Upper lobe of right lung (tissue), 1 donor: ENCODE measurements around the gene UTP15. TPM values are rescaled to one million over a fixed set of nuclear protein-coding genes. Genes with fewer than 3 reads are reported as not detected.

Experiments used
- ATAC-seq: fragments of 200-7000 bp; cut with Tn5 transposase; one replicate; pipeline ENCODE4 v1.9.1; 2020; ENCODE audit warnings: mild to moderate bottlenecking, moderate library complexity
- DNase-seq: peaks from one replicate; pipeline ENCODE4 v3.0.0-alpha.2; 2020
- H3K27ac ChIP-seq: fragments of 200-600 bp; one replicate; pipeline ENCODE4 v1.8.0; 2022
- H3K27me3 ChIP-seq: fragments of 200-600 bp; one replicate; pipeline ENCODE4 v1.8.0; 2022; ENCODE audit warnings: mild to moderate bottlenecking
- H3K36me3 ChIP-seq: fragments of 200-600 bp; one replicate; pipeline ENCODE4 v1.8.0; 2022
- H3K4me1 ChIP-seq: fragments of 200-600 bp; one replicate; pipeline ENCODE4 v1.8.0; 2022
- H3K4me3 ChIP-seq: fragments of 200-600 bp; one replicate; pipeline ENCODE4 v1.8.0; 2022; ENCODE audit warnings: mild to moderate bottlenecking
- H3K9me3 ChIP-seq: fragments of 200-600 bp; one replicate; pipeline ENCODE4 v1.8.0; 2022
- intact Hi-C: fragments of 100-400 bp; cut with DNase I; formaldehyde crosslinking; loops from one replicate; pipeline ENCODE4 v1.11.0; 2022
- total RNA-seq: library from RNA; stranded (reverse); fragmentation: NEBNext Ultra II Directional; extraction: Animal tissue kit (Norgen Biotek cat#: 25700); gene quantifications from one replicate; pipeline ENCODE4 v1.2.1, GENCODE V29; 2021
- TF ChIP-seq, protein P1 (sequence below): fragments of 200-600 bp; IDR thresholded peaks from one replicate; pipeline ENCODE4 v1.8.0; 2022; ENCODE audit warnings: antibody characterized with exemption
- donor health status: DM: no; HTN: yes; CAD: no; lungs with severe emphysema.

The UTP15 gene
- total RNA-seq, 1 donor from 2014 or later: 20.1 TPM

DNA sequence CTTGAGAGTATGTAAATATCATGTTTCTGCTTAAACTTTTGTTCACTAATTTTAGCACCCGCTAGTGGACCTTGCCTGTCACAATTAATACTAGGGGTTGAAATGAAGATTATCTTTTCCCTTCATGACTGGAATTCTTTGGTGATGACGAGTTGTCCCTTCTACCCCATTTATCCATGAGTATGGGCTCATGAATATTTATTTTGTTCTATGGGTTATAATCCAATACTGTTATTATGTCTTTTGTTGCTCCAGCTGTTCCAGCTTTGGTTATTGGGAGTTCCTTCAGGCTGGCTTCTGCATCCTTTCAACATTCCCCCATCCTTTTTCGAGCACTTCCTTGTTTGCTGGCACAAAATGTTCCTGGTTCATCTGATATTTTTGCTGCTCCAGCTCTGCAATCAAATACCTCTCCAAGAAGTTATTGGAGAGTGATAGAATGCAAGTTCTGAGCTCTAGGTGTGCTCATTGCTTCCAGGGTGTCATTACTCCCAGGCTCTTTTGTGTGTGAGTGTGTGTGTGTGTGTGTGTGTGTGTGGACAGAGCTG lies 40.7 kb downstream of the UTP15 start:
- no peaks in the 10 kb centered on the region for H3K4me1 ChIP-seq
- intact Hi-C loops: no loop called here
- no peak overlapping the region for H3K4me3 ChIP-seq
- DNase-seq (no peak), ATAC-seq (no peak)
- H3K36me3 ChIP-seq: no peaks in the 10 kb centered on the region
- H3K9me3 ChIP-seq: no peaks in the 10 kb centered on the region
- no peaks in the 10 kb centered on the region for H3K27me3 ChIP-seq
- TF ChIP-seq, protein P1, sequence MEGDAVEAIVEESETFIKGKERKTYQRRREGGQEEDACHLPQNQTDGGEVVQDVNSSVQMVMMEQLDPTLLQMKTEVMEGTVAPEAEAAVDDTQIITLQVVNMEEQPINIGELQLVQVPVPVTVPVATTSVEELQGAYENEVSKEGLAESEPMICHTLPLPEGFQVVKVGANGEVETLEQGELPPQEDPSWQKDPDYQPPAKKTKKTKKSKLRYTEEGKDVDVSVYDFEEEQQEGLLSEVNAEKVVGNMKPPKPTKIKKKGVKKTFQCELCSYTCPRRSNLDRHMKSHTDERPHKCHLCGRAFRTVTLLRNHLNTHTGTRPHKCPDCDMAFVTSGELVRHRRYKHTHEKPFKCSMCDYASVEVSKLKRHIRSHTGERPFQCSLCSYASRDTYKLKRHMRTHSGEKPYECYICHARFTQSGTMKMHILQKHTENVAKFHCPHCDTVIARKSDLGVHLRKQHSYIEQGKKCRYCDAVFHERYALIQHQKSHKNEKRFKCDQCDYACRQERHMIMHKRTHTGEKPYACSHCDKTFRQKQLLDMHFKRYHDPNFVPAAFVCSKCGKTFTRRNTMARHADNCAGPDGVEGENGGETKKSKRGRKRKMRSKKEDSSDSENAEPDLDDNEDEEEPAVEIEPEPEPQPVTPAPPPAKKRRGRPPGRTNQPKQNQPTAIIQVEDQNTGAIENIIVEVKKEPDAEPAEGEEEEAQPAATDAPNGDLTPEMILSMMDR: no peak
- no peak overlapping the region for H3K27ac ChIP-seq

GRCh38 chr5:73607228-73607627 lies 41.7 kb downstream of the UTP15 start:
- Histone ChIP-seq H3K4me1 (no peaks in the 10 kb centered on the region), H3K9me3 (no peaks in the 10 kb centered on the region), H3K27me3 (no peaks in the 10 kb centered on the region), H3K4me3 (no peak overlapping the region), H3K27ac (no peak overlapping the region), H3K36me3 (no peaks in the 10 kb centered on the region)
- no peak for ATAC-seq
- intact Hi-C loops: no loop called here
- TF ChIP-seq, protein P1: no peak
- no peak for DNase-seq

GRCh38 chr5:73612799-73613198 lies 47.3 kb downstream of the UTP15 start:
- Histone ChIP-seq H3K36me3 (no peaks in the 10 kb centered on the region), H3K4me3 (no peak overlapping the region), H3K9me3 (no peaks in the 10 kb centered on the region), H3K4me1 (no peaks in the 10 kb centered on the region), H3K27ac (no peak overlapping the region), H3K27me3 (no peaks in the 10 kb centered on the region)
- no peak for DNase-seq
- ATAC-seq: no peak
- intact Hi-C loops: no loop called here
- TF ChIP-seq, protein P1: no peak

DNA sequence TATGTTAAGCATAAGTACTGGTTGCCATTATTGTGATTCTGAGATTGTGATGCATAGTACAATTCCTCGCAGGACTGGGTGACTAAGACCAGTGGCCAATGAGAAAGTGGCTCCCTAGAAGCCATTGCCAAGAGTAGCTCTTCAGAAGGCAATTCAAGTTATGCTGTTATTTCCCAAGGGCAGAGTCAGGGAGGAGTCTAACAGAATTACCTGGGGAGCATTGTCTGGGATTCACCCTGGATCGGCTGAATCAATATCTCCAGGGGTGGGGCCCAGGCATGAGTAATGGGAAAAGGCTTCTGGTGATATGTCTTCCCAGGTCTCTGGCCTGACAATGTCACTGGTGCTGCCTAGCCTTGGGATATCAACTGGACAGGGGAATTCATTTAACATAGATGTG lies 49.5 kb downstream of the UTP15 start:
- H3K27me3 ChIP-seq: no peaks in the 10 kb centered on the region
- intact Hi-C loops: no loop called here
- H3K27ac ChIP-seq: no peak overlapping the region
- ATAC-seq: no peak
- DNase-seq: no peak
- H3K36me3 ChIP-seq: no peaks in the 10 kb centered on the region
- H3K9me3 ChIP-seq: no peaks in the 10 kb centered on the region
- no peaks in the 10 kb centered on the region for H3K4me1 ChIP-seq
- TF ChIP-seq, protein P1: no peak
- no peak overlapping the region for H3K4me3 ChIP-seq

GRCh38 chr5:73615947-73616346 lies 50.4 kb downstream of the UTP15 start:
- DNase-seq (no peak), ATAC-seq (no peak)
- H3K4me3 ChIP-seq: no peak overlapping the region
- no peaks in the 10 kb centered on the region for H3K36me3 ChIP-seq
- H3K9me3 ChIP-seq: no peaks in the 10 kb centered on the region
- no peaks in the 10 kb centered on the region for H3K4me1 ChIP-seq
- no peak overlapping the region for H3K27ac ChIP-seq
- TF ChIP-seq, protein P1: no peak
- no peaks in the 10 kb centered on the region for H3K27me3 ChIP-seq
- intact Hi-C loops: no loop called here
